ENCODE measurements around the gene MED12. TPM values are rescaled to one million over a fixed set of nuclear protein-coding genes. Genes with fewer than 3 reads are reported as not detected.
A peak's percentile ranks its signal among the peaks of the same experiment; 100 is the strongest.

MED12 gene
- total and polyA plus RNA-seq, 10 of the 15 experiments (the other 5 are each of a cell fraction or from before 2014, with no cell fraction given) = 0.68 to 28.5 (median 13.7) TPM

DNA sequence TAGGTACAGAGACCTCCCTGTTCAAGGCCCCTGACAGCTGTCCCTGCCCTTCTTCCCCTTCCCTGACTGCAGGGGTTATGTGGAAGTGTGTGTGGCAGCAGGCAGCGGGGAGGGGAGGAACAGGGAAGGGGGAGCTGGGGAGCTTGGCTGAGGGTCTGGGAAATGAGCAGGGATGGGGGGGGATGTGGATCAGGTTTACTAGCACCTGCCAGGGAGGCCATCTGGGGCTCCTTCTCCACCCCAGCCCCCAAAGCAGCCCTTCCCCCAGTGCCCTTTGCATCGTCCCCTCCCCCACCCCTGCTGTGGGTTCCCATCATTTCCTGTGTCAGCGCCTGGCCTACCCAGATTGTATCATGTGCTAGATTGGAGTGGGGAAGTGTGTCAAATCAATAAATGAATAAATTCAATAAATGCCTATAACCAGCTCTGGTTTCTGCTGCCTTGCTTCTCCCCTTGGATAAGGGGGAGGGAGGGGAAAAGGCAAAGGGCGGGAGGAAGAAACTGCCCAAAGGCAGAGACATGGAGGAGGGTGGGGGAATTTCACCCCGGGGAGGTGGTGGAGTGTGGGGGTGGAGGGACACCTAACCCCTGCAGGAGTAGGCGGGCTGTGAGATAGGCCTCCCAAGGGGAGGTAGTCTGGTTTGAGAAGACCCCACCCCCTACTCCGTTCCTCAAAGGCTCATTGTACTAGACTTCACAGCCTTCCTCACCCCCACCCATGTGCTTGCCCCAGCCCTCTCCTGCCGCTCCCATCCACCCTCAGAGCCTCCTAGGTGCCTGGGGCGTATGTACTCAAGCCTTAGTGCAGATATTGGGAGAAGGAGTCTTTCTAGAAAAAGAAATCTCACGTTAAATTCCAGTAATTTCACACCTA is 15.0 kb upstream of the MED12 start:
- Histone ChIP-seq H4K20me1 (ENCODE audit: control insufficient read depth, insufficient read depth) (no peaks in the 10 kb centered on the region), H3K4me3 (peak overlapping the region; percentile 42), H2AFZ (ENCODE audit: control insufficient read depth, low read depth, low read length) (no peak overlapping the region), H3K36me3 (ENCODE audit: control insufficient read depth in 2 of 2, insufficient read depth in 2 of 2, low read length in 1 of 2) (no peaks in the 10 kb centered on the region), H3K79me2 (ENCODE audit: control insufficient read depth, insufficient read depth, low read length) (peaks cover 6% of the 10 kb centered on the region; the same call in 1 of the 2 replicates), H3K27ac (ENCODE audit: control insufficient read depth, insufficient read depth) (peak overlapping the region; percentile 61), H3K27me3 (replicated peaks in 1 of 2; ENCODE audit: control insufficient read depth in 2 of 2, insufficient read depth in 2 of 2, low read length in 1 of 2) (no peaks in the 10 kb centered on the region), H3K4me1 (ENCODE audit: control insufficient read depth, insufficient read depth, low read length) (peaks cover 3% of the 10 kb centered on the region; the same call in 1 of the 2 replicates), H3K4me2 (ENCODE audit: control insufficient read depth, insufficient read depth) (peak overlapping the region; percentile 64; the same call in 1 of the 2 replicates), H3K9ac (ENCODE audit: control insufficient read depth, insufficient read depth, low read length) (peak overlapping the region; percentile 38; the same call in 1 of the 2 replicates), H3K9me3 (replicated peaks; ENCODE audit: control insufficient read depth, insufficient read depth, low read length) (no peaks in the 10 kb centered on the region; the same call in 2 of the 3 replicates)
- ATAC-seq = peak; percentile 76
- RAD21 ChIA-PET (ENCODE audit: unreplicated experiment) = interaction anchor here (0.6 to 3.3 kb wide), 5 partner anchors 8 to 185 kb away, joined by 3 to 28 read pairs (median 7); partner anchors contain the start of genes IL2RG and MED12
- CTCF ChIA-PET = interaction anchor here (1.3 to 5.2 kb wide), 4 partner anchors 9 to 105 kb away, joined by 5 to 82 read pairs (median 44); partner anchors contain the start of gene IL2RG
- WGBS (ENCODE audit: insufficient coverage, insufficient replicate concordance, low lambda C conversion rate, missing lambda C conversion rate) = 6% methylated on average over 8 of the region's 10 CpGs
- POLR2A ChIA-PET = interaction anchor here (0.6 to 5.8 kb wide), 5 partner anchors 9 to 151 kb away, joined by 3 to 60 read pairs (median 4); partner anchors contain the start of genes IL2RG, MED12 and ZMYM3
- intact Hi-C loops (cut with micrococcal nuclease; ENCODE audit: unreplicated experiment) = loop anchor here (1.0 kb wide), 1 partner anchor 26 kb away; no protein-coding TSS in a partner anchor
- in situ Hi-C loops (cut with MboI) = no loop called here
- SMC1A ChIA-PET (ENCODE audit: uncharacterized antibody, unreplicated experiment) = interaction anchor here (0.9 to 6.2 kb wide), 4 partner anchors 8 to 79 kb away, joined by 5 to 46 read pairs (median 31); partner anchors contain the start of genes IL2RG and MED12
- FAIRE-seq = peak; percentile 84
- BruUV-seq (replicated peaks) = no TSS peak
- DNase-seq (ENCODE audit: low read depth, low spot score) = no peak
- TF ChIP-seq, protein P1, sequence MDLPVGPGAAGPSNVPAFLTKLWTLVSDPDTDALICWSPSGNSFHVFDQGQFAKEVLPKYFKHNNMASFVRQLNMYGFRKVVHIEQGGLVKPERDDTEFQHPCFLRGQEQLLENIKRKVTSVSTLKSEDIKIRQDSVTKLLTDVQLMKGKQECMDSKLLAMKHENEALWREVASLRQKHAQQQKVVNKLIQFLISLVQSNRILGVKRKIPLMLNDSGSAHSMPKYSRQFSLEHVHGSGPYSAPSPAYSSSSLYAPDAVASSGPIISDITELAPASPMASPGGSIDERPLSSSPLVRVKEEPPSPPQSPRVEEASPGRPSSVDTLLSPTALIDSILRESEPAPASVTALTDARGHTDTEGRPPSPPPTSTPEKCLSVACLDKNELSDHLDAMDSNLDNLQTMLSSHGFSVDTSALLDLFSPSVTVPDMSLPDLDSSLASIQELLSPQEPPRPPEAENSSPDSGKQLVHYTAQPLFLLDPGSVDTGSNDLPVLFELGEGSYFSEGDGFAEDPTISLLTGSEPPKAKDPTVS (IDR thresholded peaks at IDR 0.05; ENCODE audit: low read depth, low read length) = no peak
- 0 out of 2 replicates have a peak, but pooled peaks have one; percentile 19 for TF ChIP-seq NR2F1 (conservative IDR thresholded peaks at IDR 0.05)
- TF ChIP-seq RFX5 (IDR thresholded peaks at IDR 0.05; ENCODE audit: low read depth, low read length) = no peak
- no peak for TF ChIP-seq MXI1 (IDR thresholded peaks at IDR 0.05; ENCODE audit: low read depth, low read length)
- no peak for TF ChIP-seq ZSCAN29 (IDR thresholded peaks at IDR 0.05)
- TF ChIP-seq NBN (IDR thresholded peaks at IDR 0.05) = 0 out of 2 replicates have a peak, but pooled peaks have one; percentile 63
- TF ChIP-seq, protein P2, sequence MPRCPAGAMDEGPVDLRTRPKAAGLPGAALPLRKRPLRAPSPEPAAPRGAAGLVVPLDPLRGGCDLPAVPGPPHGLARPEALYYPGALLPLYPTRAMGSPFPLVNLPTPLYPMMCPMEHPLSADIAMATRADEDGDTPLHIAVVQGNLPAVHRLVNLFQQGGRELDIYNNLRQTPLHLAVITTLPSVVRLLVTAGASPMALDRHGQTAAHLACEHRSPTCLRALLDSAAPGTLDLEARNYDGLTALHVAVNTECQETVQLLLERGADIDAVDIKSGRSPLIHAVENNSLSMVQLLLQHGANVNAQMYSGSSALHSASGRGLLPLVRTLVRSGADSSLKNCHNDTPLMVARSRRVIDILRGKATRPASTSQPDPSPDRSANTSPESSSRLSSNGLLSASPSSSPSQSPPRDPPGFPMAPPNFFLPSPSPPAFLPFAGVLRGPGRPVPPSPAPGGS (IDR thresholded peaks at IDR 0.05; ENCODE audit: borderline replicate concordance, insufficient read depth, low read depth, low read length, poor library complexity, severe bottlenecking) = no peak
- no peak for TF ChIP-seq TARDBP (IDR thresholded peaks at IDR 0.05; ENCODE audit: borderline replicate concordance)
- TF ChIP-seq, protein P3, sequence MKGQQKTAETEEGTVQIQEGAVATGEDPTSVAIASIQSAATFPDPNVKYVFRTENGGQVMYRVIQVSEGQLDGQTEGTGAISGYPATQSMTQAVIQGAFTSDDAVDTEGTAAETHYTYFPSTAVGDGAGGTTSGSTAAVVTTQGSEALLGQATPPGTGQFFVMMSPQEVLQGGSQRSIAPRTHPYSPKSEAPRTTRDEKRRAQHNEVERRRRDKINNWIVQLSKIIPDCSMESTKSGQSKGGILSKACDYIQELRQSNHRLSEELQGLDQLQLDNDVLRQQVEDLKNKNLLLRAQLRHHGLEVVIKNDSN (IDR thresholded peaks at IDR 0.05; ENCODE audit: borderline replicate concordance, extremely low read length, insufficient read depth, low read depth, low read length) = no peak
- no peak for TF ChIP-seq BACH1 (IDR thresholded peaks at IDR 0.05; ENCODE audit: borderline replicate concordance)
- TF ChIP-seq RAD51 (IDR thresholded peaks at IDR 0.05) = no peak
- no peak for TF ChIP-seq ZBED1 (IDR thresholded peaks at IDR 0.05; ENCODE audit: borderline replicate concordance)
- no peak for TF ChIP-seq SRF (IDR thresholded peaks at IDR 0.05; ENCODE audit: low read depth in 2 of 2, low read length in 2 of 2)
- TF ChIP-seq ZNF384 (IDR thresholded peaks at IDR 0.05; ENCODE audit: borderline replicate concordance, low read depth, low read length) = no peak
- TF ChIP-seq STAT1 (conservative IDR thresholded peaks at IDR 0.05) = no peak
- TF ChIP-seq RAD21 (IDR thresholded peaks at IDR 0.05; ENCODE audit: insufficient read depth, low read depth, low read length) = no peak
- TF ChIP-seq JUNB (IDR thresholded peaks at IDR 0.05) = no peak
- TF ChIP-seq YY1 (IDR thresholded peaks at IDR 0.05; ENCODE audit: low read depth, low read length) = 0 out of 2 replicates have a peak, but pooled peaks have one; percentile 11
- TF ChIP-seq POLR2AphosphoS5 (IDR thresholded peaks at IDR 0.05; ENCODE audit: low read length) = no peak
- no peak for TF ChIP-seq ZNF24 (IDR thresholded peaks at IDR 0.05)
